HG02852 (cell line): ENCODE measurements around the gene NBPF12.
"Not testable (repeated sequence)": the region's sequence is repeated elsewhere in the genome, so short reads cannot be mapped to it uniquely, and the experiment has no call there.

Source experiments
- ATAC-seq: cut with Tn5 transposase; IDR thresholded peaks from one replicate; pipeline ENCODE4 v1.9.1; 2021; ENCODE audit warnings: mild to moderate bottlenecking, moderate library complexity; ENCODE audit not compliant: unreplicated experiment

NBPF12 gene

GRCh38 chr1:146985855-146986254 lies 47.7 kb downstream of the NBPF12 start:
- ATAC-seq = not testable (repeated sequence)

- ATAC-seq = not testable (repeated sequence)
Observed at GRCh38 chr1:146986450-146986849, 48.3 kb downstream of the NBPF12 start.

- not testable (repeated sequence) for ATAC-seq
Observed at GRCh38 chr1:146987502-146987901, 49.4 kb downstream of the NBPF12 start.

GRCh38 chr1:146989455-146989854 lies 51.3 kb downstream of the NBPF12 start:
- ATAC-seq = not testable (repeated sequence)

- not testable (repeated sequence) for ATAC-seq
Observed at GRCh38 chr1:147008495-147008894, 70.4 kb downstream of the NBPF12 start.

- not testable (repeated sequence) for ATAC-seq
Observed at GRCh38 chr1:147026975-147027374, 88.9 kb downstream of the NBPF12 start.

GRCh38 chr1:147030066-147030653 lies 92.0 kb downstream of the NBPF12 start:
- ATAC-seq = not testable (repeated sequence)

GRCh38 chr1:147039916-147040315 lies 101.8 kb downstream of the NBPF12 start:
- ATAC-seq = no peak

GRCh38 chr1:147042891-147043290 lies 104.8 kb downstream of the NBPF12 start:
- ATAC-seq = not testable (repeated sequence)

GRCh38 chr1:147044511-147044910 lies 106.4 kb downstream of the NBPF12 start:
- ATAC-seq = not testable (repeated sequence)
